Inflammatory macrophage (primary cell): ENCODE results near the gene ZBTB12.

ENCODE experiments used
- DNase-seq, 2 donors: peaks; one replicate each; pipeline ENCODE4 v3.0.0-alpha.2; 2020 to 2022

Gene ZBTB12

GRCh38 chr6:31896493-31896855 lies 5.4 kb downstream of the ZBTB12 start:
- DNase-seq = no peak

GRCh38 chr6:31892821-31893220 lies 9.1 kb downstream of the ZBTB12 start:
- no peak for DNase-seq

GRCh38 chr6:31889331-31889972 lies 12.4 kb downstream of the ZBTB12 start:
- DNase-seq = no peak

GRCh38 chr6:31888276-31889258 lies 13.3 kb downstream of the ZBTB12 start:
- DNase-seq = peak in 1 of 2 donors; percentile 20

GRCh38 chr6:31887173-31888007 lies 14.5 kb downstream of the ZBTB12 start:
- no peak for DNase-seq

GRCh38 chr6:31886541-31886991 lies 15.3 kb downstream of the ZBTB12 start:
- no peak for DNase-seq

- no peak for DNase-seq
Measured at GRCh38 chr6:31884528-31885035, 17.3 kb downstream of the ZBTB12 start.

GRCh38 chr6:31883676-31884075 lies 18.2 kb downstream of the ZBTB12 start:
- DNase-seq = no peak

GRCh38 chr6:31882344-31882743 lies 19.5 kb downstream of the ZBTB12 start:
- no peak for DNase-seq

GRCh38 chr6:31881136-31881859 lies 20.6 kb downstream of the ZBTB12 start:
- peak in 1 of 2 donors; percentile 28 for DNase-seq

- no peak for DNase-seq
Measured at GRCh38 chr6:31880616-31881015, 21.3 kb downstream of the ZBTB12 start.

- DNase-seq = no peak
Measured at GRCh38 chr6:31879901-31880300, 22.0 kb downstream of the ZBTB12 start.

GRCh38 chr6:31879143-31879542 lies 22.7 kb downstream of the ZBTB12 start:
- DNase-seq = no peak

- no peak for DNase-seq
Measured at GRCh38 chr6:31878726-31879125, 23.2 kb downstream of the ZBTB12 start, which contains the start of gene SLC44A4. Gene SLC44A4, minus strand, starts transcription at chr6:31878997. Its CDS starts 17 bp downstream, at chr6:31878980.

GRCh38 chr6:31878222-31878621 lies 23.7 kb downstream of the ZBTB12 start:
- no peak for DNase-seq

GRCh38 chr6:31877651-31878161 lies 24.2 kb downstream of the ZBTB12 start:
- DNase-seq = no peak

- no peak for DNase-seq
Measured at GRCh38 chr6:31877125-31877650, 24.7 kb downstream of the ZBTB12 start.

GRCh38 chr6:31876357-31876756 lies 25.5 kb downstream of the ZBTB12 start:
- DNase-seq = no peak

- DNase-seq = no peak
Measured at GRCh38 chr6:31875877-31876276, 26.0 kb downstream of the ZBTB12 start.

GRCh38 chr6:31874836-31875572 lies 26.9 kb downstream of the ZBTB12 start:
- DNase-seq = no peak
